ENCODE data around the gene TRDN.

Gene TRDN

GRCh38 chr6:123210645-123211044, 426.1 kb downstream of the TRDN start:
- no peak for TF ChIP-seq CTCF (IDR thresholded peaks at IDR 0.05)
- H3K4me3 ChIP-seq = no peak overlapping the region
- no peak overlapping the region for H3K27ac ChIP-seq
- DNase-seq (ENCODE audit: low spot score) = no peak

- DNase-seq (ENCODE audit: low spot score) = no peak
Measured at GRCh38 chr6:123207967-123208510, 428.7 kb downstream of the TRDN start.

GRCh38 chr6:123203928-123204327, 432.8 kb downstream of the TRDN start:
- DNase-seq (ENCODE audit: low spot score) = no peak

More at GRCh38 chr6:123207967-123208510, 428.7 kb downstream of the TRDN start:
- no peak for TF ChIP-seq CTCF (IDR thresholded peaks at IDR 0.05)
- Histone ChIP-seq H3K27ac (no peak overlapping the region), H3K4me3 (no peak overlapping the region)

GRCh38 chr6:123201869-123202372, 434.8 kb downstream of the TRDN start:
- TF ChIP-seq CTCF (IDR thresholded peaks at IDR 0.05) = no peak
- Histone ChIP-seq H3K4me3 (no peak overlapping the region), H3K27ac (no peak overlapping the region)
- no peak for DNase-seq (ENCODE audit: low spot score)

More at GRCh38 chr6:123203928-123204327, 432.8 kb downstream of the TRDN start:
- no peak overlapping the region for H3K4me3 ChIP-seq
- H3K27ac ChIP-seq = no peak overlapping the region
- no peak for TF ChIP-seq CTCF (IDR thresholded peaks at IDR 0.05)

- DNase-seq (ENCODE audit: low spot score) = no peak
Measured at GRCh38 chr6:123193298-123193697, 443.5 kb downstream of the TRDN start.

GRCh38 chr6:123189816-123190215, 446.9 kb downstream of the TRDN start:
- no peak overlapping the region for H3K4me3 ChIP-seq
- no peak for TF ChIP-seq CTCF (IDR thresholded peaks at IDR 0.05)
- no peak for DNase-seq (ENCODE audit: low spot score)
- H3K27ac ChIP-seq = no peak overlapping the region

More at GRCh38 chr6:123193298-123193697, 443.5 kb downstream of the TRDN start:
- Histone ChIP-seq H3K4me3 (no peak overlapping the region), H3K27ac (no peak overlapping the region)
- no peak for TF ChIP-seq CTCF (IDR thresholded peaks at IDR 0.05)

GRCh38 chr6:123182998-123183397, 453.8 kb downstream of the TRDN start:
- no peak overlapping the region for H3K27ac ChIP-seq
- DNase-seq (ENCODE audit: low spot score) = no peak
- no peak overlapping the region for H3K4me3 ChIP-seq
- no peak for TF ChIP-seq CTCF (IDR thresholded peaks at IDR 0.05)

Data from coronary artery (tissue), 2 donors.